ENCODE data around the gene TMBIM4. TPM values are rescaled to one million over a fixed set of nuclear protein-coding genes. Genes with fewer than 3 reads are reported as not detected.

TMBIM4 gene
- total RNA-seq, 1 experiment from 2014 or later: 151 TPM

DNA sequence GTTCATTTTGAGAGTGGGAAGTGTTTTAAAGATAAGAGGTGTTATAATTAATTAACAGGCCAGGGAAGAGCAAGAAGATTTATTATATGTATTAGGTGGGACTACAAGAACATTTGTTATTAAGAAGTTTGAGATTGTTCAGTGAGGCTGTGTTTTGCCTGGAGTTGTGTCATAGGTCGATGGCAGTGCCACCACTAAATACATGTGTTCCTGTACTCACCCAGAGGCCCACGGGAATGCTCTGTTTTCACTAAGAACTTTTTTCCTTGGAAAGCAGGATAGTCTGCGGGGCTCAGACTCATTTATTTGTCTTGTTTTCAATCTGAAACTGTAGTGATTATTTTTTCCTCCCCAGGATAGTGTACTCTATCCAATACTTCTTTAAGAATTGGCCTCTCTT, 29.3 kb upstream of the TMBIM4 start:
- Histone ChIP-seq H3K79me2 (ENCODE audit: low read length) (no peaks in the 10 kb centered on the region), H4K20me1 (ENCODE audit: insufficient read depth, low read depth, low read length) (no peaks in the 10 kb centered on the region), H3K9me2 (replicated peaks; ENCODE audit: insufficient read depth, low read length) (no peaks in the 10 kb centered on the region), H3K36me3 (ENCODE audit: insufficient read depth, low read length) (no peaks in the 10 kb centered on the region), H3K27me3 (ENCODE audit: low read length) (0 out of 2 replicates have a peak, but pooled peaks cover 2% of the 10 kb centered on the region), H3K27ac (ENCODE audit: low read length) (no peak overlapping the region), H3K9me3 (ENCODE audit: low read length) (no peaks in the 10 kb centered on the region), H3K4me2 (ENCODE audit: low read depth, low read length, poor library complexity, severe bottlenecking) (no peak overlapping the region), H2AFZ (ENCODE audit: low read length) (no peak overlapping the region), H3K4me3 (ENCODE audit: low read length) (no peak overlapping the region), H3K4me1 (ENCODE audit: low read length) (peaks cover 12% of the 10 kb centered on the region), H3K9ac (ENCODE audit: low read length) (no peak overlapping the region)
- DNase-seq: no peak

DNA sequence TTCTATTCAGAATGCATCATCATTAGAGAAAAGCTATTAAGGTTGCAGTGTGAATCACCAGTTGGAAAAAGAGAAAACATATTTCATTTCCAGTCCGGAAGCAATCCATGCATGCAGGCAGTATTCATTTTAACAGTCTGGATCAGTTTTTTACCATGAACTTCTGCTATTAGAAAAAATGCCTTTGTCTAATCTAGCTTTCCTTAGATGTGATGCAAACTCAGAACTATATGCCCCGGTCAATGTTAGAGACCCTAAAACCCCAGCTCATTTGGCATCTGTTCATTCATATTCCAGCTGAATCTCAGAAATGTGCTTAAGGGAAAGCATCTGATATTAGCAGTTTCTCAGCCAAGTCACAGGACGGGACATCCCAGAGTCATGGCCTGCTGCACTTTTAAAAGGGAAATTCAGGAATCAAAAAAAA, 27.7 kb upstream of the TMBIM4 start:
- Histone ChIP-seq H3K9ac (ENCODE audit: low read length) (no peak overlapping the region), H3K4me3 (ENCODE audit: low read length) (no peak overlapping the region), H3K79me2 (ENCODE audit: low read length) (no peaks in the 10 kb centered on the region), H4K20me1 (ENCODE audit: insufficient read depth, low read depth, low read length) (no peaks in the 10 kb centered on the region), H3K27me3 (ENCODE audit: low read length) (0 out of 2 replicates have a peak, but pooled peaks cover 2% of the 10 kb centered on the region), H3K36me3 (ENCODE audit: insufficient read depth, low read length) (no peaks in the 10 kb centered on the region), H3K4me2 (ENCODE audit: low read depth, low read length, poor library complexity, severe bottlenecking) (no peak overlapping the region), H3K9me2 (replicated peaks; ENCODE audit: insufficient read depth, low read length) (no peaks in the 10 kb centered on the region), H3K27ac (ENCODE audit: low read length) (no peak overlapping the region), H2AFZ (ENCODE audit: low read length) (no peak overlapping the region), H3K4me1 (ENCODE audit: low read length) (peaks cover 12% of the 10 kb centered on the region), H3K9me3 (ENCODE audit: low read length) (no peaks in the 10 kb centered on the region)
- DNase-seq: no peak

DNA sequence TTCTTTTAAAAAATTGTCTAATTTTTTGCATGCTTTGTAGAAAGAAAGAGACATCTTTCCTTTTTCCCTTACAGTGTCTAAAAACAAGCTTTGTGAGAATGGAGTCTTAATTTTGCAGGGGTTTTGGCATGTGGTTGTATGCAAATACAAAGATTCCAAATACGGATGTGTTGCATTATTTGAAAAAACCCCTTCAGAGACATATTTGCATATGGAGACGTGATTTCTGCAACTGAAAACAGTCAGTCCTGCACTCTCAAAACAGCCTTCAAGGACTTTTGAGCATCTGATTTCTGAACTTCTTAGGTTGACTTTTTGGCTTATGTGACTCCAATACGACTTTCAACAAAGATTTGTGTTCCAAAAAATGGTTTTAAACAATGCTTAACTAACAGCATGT, 27.0 kb upstream of the TMBIM4 start:
- peak overlapping the region; percentile 24 for H3K4me2 ChIP-seq (ENCODE audit: low read depth, low read length, poor library complexity, severe bottlenecking)
- H3K4me1 ChIP-seq (ENCODE audit: low read length): peaks cover 12% of the 10 kb centered on the region
- H3K79me2 ChIP-seq (ENCODE audit: low read length): no peaks in the 10 kb centered on the region
- H3K36me3 ChIP-seq (ENCODE audit: insufficient read depth, low read length): no peaks in the 10 kb centered on the region
- H2AFZ ChIP-seq (ENCODE audit: low read length): no peak overlapping the region
- H3K27ac ChIP-seq (ENCODE audit: low read length): no peak overlapping the region
- 0 out of 2 replicates have a peak, but pooled peaks cover 2% of the 10 kb centered on the region for H3K27me3 ChIP-seq (ENCODE audit: low read length)
- no peak overlapping the region for H3K9ac ChIP-seq (ENCODE audit: low read length)
- DNase-seq: peak; percentile 46
- no peaks in the 10 kb centered on the region for H3K9me3 ChIP-seq (ENCODE audit: low read length)
- H3K4me3 ChIP-seq (ENCODE audit: low read length): no peak overlapping the region
- no peaks in the 10 kb centered on the region for H4K20me1 ChIP-seq (ENCODE audit: insufficient read depth, low read depth, low read length)
- no peaks in the 10 kb centered on the region for H3K9me2 ChIP-seq (replicated peaks; ENCODE audit: insufficient read depth, low read length)

DNA sequence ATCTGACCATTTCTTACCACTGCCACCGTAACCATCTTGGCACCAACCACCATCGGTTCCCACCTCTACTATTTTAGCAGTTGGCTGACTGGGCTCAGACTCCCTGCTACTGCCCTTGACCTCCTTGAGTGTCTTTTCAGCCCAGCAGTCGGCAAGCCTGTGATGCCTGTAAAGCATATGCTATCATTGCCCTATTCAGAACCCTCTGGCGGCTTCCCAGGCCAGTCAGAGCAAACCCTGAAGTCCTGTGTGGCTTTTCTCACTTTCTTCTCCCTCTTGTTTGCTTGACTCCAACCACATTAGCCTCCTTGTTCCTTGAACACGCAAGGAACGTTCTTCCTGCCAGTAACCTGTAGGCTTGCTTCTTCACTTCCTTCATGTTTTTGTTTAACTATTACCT, 25.4 kb upstream of the TMBIM4 start:
- H3K9me2 ChIP-seq (replicated peaks; ENCODE audit: insufficient read depth, low read length): no peaks in the 10 kb centered on the region
- no peak overlapping the region for H3K9ac ChIP-seq (ENCODE audit: low read length)
- H3K4me2 ChIP-seq (ENCODE audit: low read depth, low read length, poor library complexity, severe bottlenecking): no peak overlapping the region
- H3K79me2 ChIP-seq (ENCODE audit: low read length): no peaks in the 10 kb centered on the region
- H2AFZ ChIP-seq (ENCODE audit: low read length): no peak overlapping the region
- H3K27me3 ChIP-seq (ENCODE audit: low read length): no peaks in the 10 kb centered on the region
- no peak for DNase-seq
- H3K9me3 ChIP-seq (ENCODE audit: low read length): no peaks in the 10 kb centered on the region
- H3K4me3 ChIP-seq (ENCODE audit: low read length): no peak overlapping the region
- no peaks in the 10 kb centered on the region for H4K20me1 ChIP-seq (ENCODE audit: insufficient read depth, low read depth, low read length)
- H3K27ac ChIP-seq (ENCODE audit: low read length): no peak overlapping the region
- no peaks in the 10 kb centered on the region for H3K36me3 ChIP-seq (ENCODE audit: insufficient read depth, low read length)
- peaks cover 12% of the 10 kb centered on the region for H3K4me1 ChIP-seq (ENCODE audit: low read length)

DNA sequence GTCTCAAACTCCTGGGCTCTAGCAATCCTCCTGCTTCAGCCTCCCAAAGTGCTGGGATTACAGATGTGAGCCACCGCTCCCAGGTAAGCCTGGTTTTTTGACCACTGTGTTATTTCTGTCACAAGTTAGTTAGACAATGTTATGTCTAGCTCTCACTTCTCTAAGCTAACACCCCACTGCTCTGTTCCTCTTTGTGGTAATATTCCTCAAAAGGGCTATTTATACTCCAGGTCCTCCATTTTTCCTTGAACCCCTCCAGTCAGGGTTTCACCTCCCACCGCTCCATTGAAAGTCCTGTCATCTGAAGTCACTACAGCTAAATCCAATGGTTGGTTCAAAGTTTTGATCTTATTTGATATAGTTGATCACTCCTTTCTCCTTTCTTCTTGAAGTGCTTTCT, 24.3 kb upstream of the TMBIM4 start:
- DNase-seq: no peak
- Histone ChIP-seq H3K36me3 (ENCODE audit: insufficient read depth, low read length) (no peaks in the 10 kb centered on the region), H3K9me3 (ENCODE audit: low read length) (no peaks in the 10 kb centered on the region), H3K4me3 (ENCODE audit: low read length) (no peak overlapping the region), H3K27ac (ENCODE audit: low read length) (no peak overlapping the region), H3K79me2 (ENCODE audit: low read length) (no peaks in the 10 kb centered on the region), H3K27me3 (ENCODE audit: low read length) (no peaks in the 10 kb centered on the region), H4K20me1 (ENCODE audit: insufficient read depth, low read depth, low read length) (no peaks in the 10 kb centered on the region), H3K4me1 (ENCODE audit: low read length) (peaks cover 12% of the 10 kb centered on the region), H2AFZ (ENCODE audit: low read length) (no peak overlapping the region), H3K4me2 (ENCODE audit: low read depth, low read length, poor library complexity, severe bottlenecking) (no peak overlapping the region), H3K9ac (ENCODE audit: low read length) (no peak overlapping the region), H3K9me2 (replicated peaks; ENCODE audit: insufficient read depth, low read length) (no peaks in the 10 kb centered on the region)

DNA sequence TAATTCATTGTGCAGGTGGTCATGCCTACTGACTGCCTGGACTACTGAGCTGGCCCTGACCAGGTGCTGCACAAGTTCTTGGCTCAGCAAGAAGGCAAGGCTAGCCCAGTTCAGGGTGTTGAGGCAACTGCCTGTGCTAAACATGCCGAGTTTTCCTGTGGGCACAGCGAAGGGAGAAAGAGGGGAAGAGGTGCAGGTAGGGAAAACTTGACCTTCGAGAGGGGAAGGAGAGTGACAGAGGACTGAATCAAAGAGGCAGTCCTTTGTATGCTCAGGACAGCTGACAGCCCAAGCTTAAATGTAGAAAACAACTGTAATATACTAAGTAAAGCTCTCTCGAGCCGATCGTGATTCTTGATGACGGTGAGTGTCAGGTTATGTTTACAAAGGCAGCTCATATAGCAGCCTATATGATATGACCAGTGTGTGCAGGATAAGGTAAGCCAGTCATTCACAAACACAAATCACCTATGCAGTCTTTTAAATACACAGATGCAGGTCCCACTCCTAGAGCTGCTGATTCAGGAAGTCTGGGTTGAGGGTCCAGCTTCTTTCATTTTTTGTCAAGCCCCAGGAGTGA, 21.8 kb upstream of the TMBIM4 start:
- Histone ChIP-seq H3K36me3 (ENCODE audit: insufficient read depth, low read length) (no peaks in the 10 kb centered on the region), H3K4me1 (ENCODE audit: low read length) (peaks cover 5% of the 10 kb centered on the region), H3K79me2 (ENCODE audit: low read length) (no peaks in the 10 kb centered on the region), H3K9me2 (replicated peaks; ENCODE audit: insufficient read depth, low read length) (no peaks in the 10 kb centered on the region), H3K4me2 (ENCODE audit: low read depth, low read length, poor library complexity, severe bottlenecking) (no peak overlapping the region), H3K4me3 (ENCODE audit: low read length) (no peak overlapping the region), H2AFZ (ENCODE audit: low read length) (no peak overlapping the region), H3K9ac (ENCODE audit: low read length) (no peak overlapping the region), H3K27me3 (ENCODE audit: low read length) (no peaks in the 10 kb centered on the region), H3K27ac (ENCODE audit: low read length) (no peak overlapping the region), H3K9me3 (ENCODE audit: low read length) (no peaks in the 10 kb centered on the region), H4K20me1 (ENCODE audit: insufficient read depth, low read depth, low read length) (no peaks in the 10 kb centered on the region)
- DNase-seq: no peak

DNA sequence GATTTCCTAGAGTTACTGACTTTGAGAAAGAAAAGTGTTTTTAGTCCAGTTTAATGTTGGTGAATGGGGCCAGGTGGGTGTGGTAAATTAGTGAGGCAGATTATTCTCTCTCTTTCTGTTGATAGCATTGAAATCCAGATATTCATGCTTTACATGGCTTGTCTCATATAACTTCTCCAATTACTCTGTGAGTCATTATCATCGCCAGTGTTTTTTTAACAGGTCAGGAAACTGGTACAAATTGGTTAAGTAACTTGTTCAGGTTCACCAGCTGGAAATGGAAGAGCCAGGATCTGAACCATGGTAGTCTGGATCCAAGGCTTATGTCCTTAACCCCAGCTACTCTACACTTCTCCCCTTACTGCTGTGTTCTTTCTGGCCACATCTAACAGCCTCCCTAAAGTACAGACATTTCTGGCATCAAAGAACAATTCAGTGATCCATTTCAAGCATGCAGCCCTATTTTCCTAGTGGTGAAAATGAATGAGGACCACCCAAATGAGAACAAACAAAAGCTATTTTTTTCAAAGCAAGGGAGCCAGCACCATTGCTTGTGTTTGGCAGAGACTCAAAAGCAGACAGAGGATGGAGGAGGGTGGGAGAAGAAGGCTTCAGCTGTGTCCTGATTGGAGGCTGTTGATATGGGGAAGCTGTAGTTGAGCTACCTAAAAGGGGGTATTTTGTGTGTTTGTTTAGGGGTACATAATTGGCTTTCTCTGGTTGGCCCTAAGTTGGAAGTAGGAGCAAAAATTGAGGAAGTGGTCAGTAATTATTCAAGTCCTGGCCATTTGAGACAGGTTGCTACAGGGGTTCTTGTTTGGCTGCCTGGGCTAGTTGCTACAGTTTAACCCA, 20.9 kb upstream of the TMBIM4 start:
- Histone ChIP-seq H3K9me2 (replicated peaks; ENCODE audit: insufficient read depth, low read length) (no peaks in the 10 kb centered on the region), H4K20me1 (ENCODE audit: insufficient read depth, low read depth, low read length) (no peaks in the 10 kb centered on the region), H3K79me2 (ENCODE audit: low read length) (no peaks in the 10 kb centered on the region), H3K27ac (ENCODE audit: low read length) (no peak overlapping the region), H3K4me1 (ENCODE audit: low read length) (no peaks in the 10 kb centered on the region), H3K27me3 (ENCODE audit: low read length) (no peaks in the 10 kb centered on the region), H3K36me3 (ENCODE audit: insufficient read depth, low read length) (no peaks in the 10 kb centered on the region), H3K9me3 (ENCODE audit: low read length) (no peaks in the 10 kb centered on the region), H2AFZ (ENCODE audit: low read length) (no peak overlapping the region), H3K9ac (ENCODE audit: low read length) (no peak overlapping the region), H3K4me2 (ENCODE audit: low read depth, low read length, poor library complexity, severe bottlenecking) (no peak overlapping the region), H3K4me3 (ENCODE audit: low read length) (no peak overlapping the region)
- DNase-seq: peak; percentile 38

DNA sequence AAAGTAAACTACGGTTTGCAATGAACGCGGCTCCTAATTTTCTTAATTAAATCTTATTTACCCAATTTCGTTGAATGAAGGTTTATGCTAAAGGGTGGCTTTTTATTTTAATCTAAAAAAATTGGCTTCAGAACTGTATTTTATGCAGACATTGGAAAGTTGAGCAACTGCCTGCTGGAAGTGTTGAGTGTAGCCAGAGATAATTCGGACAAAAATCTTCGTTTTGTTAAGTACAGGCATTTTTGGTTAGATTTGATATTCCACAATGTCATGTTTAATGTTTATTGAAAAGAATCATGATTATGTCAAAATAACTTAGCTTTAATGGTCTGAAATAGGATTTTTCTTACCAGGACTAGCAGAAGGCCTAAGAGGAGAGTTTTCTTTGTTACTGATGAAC, 20.1 kb upstream of the TMBIM4 start:
- H2AFZ ChIP-seq (ENCODE audit: low read length): no peak overlapping the region
- no peaks in the 10 kb centered on the region for H3K27me3 ChIP-seq (ENCODE audit: low read length)
- no peaks in the 10 kb centered on the region for H3K36me3 ChIP-seq (ENCODE audit: insufficient read depth, low read length)
- no peaks in the 10 kb centered on the region for H3K9me2 ChIP-seq (replicated peaks; ENCODE audit: insufficient read depth, low read length)
- no peaks in the 10 kb centered on the region for H3K79me2 ChIP-seq (ENCODE audit: low read length)
- H3K4me1 ChIP-seq (ENCODE audit: low read length): no peaks in the 10 kb centered on the region
- H3K9me3 ChIP-seq (ENCODE audit: low read length): no peaks in the 10 kb centered on the region
- no peak overlapping the region for H3K4me2 ChIP-seq (ENCODE audit: low read depth, low read length, poor library complexity, severe bottlenecking)
- no peak for DNase-seq
- H3K9ac ChIP-seq (ENCODE audit: low read length): no peak overlapping the region
- no peaks in the 10 kb centered on the region for H4K20me1 ChIP-seq (ENCODE audit: insufficient read depth, low read depth, low read length)
- H3K27ac ChIP-seq (ENCODE audit: low read length): no peak overlapping the region
- H3K4me3 ChIP-seq (ENCODE audit: low read length): no peak overlapping the region

All from Karpas-422 (cell line).